Measurements from ENCODE around the gene UNC45B.
"Not testable (repeated sequence)": the region's sequence is repeated elsewhere in the genome, so short reads cannot be mapped to it uniquely, and the experiment has no call there.

DNA sequence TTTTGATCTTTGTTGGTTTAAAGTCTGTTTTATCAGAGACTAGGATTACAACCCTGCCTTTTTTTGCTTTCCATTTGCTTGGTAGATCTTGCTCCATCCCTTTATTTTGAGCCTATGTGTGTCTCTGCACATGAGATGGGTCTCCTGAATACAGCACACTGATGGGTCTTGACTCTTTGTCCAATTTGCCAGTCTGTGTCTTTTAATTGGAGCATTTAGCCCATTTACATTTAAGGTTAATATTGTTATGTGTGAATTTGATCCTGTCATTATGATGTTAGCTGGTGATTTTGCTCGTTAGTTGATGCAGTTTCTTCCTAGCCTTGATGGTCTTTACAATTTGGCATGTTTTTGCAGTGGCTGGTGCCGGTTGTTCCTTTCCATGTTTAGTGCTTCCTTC lies 55.0 kb downstream of the UNC45B start:
- TF ChIP-seq, protein P1, sequence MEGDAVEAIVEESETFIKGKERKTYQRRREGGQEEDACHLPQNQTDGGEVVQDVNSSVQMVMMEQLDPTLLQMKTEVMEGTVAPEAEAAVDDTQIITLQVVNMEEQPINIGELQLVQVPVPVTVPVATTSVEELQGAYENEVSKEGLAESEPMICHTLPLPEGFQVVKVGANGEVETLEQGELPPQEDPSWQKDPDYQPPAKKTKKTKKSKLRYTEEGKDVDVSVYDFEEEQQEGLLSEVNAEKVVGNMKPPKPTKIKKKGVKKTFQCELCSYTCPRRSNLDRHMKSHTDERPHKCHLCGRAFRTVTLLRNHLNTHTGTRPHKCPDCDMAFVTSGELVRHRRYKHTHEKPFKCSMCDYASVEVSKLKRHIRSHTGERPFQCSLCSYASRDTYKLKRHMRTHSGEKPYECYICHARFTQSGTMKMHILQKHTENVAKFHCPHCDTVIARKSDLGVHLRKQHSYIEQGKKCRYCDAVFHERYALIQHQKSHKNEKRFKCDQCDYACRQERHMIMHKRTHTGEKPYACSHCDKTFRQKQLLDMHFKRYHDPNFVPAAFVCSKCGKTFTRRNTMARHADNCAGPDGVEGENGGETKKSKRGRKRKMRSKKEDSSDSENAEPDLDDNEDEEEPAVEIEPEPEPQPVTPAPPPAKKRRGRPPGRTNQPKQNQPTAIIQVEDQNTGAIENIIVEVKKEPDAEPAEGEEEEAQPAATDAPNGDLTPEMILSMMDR (IDR thresholded peaks at IDR 0.05), result not testable (repeated sequence)
- TF ChIP-seq FOXJ3 (CRISPR knock-in tag; IDR thresholded peaks at IDR 0.05; ENCODE audit: borderline replicate concordance); FOXK1 (CRISPR knock-in tag; IDR thresholded peaks at IDR 0.05); SP1 (CRISPR knock-in tag; conservative IDR thresholded peaks at IDR 0.05): not testable (repeated sequence)
- TF ChIP-seq, protein P2, sequence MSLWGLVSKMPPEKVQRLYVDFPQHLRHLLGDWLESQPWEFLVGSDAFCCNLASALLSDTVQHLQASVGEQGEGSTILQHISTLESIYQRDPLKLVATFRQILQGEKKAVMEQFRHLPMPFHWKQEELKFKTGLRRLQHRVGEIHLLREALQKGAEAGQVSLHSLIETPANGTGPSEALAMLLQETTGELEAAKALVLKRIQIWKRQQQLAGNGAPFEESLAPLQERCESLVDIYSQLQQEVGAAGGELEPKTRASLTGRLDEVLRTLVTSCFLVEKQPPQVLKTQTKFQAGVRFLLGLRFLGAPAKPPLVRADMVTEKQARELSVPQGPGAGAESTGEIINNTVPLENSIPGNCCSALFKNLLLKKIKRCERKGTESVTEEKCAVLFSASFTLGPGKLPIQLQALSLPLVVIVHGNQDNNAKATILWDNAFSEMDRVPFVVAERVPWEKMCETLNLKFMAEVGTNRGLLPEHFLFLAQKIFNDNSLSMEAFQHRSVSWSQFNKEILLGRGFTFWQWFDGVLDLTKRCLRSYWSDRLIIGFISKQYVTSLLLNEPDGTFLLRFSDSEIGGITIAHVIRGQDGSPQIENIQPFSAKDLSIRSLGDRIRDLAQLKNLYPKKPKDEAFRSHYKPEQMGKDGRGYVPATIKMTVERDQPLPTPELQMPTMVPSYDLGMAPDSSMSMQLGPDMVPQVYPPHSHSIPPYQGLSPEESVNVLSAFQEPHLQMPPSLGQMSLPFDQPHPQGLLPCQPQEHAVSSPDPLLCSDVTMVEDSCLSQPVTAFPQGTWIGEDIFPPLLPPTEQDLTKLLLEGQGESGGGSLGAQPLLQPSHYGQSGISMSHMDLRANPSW (CRISPR knock-in tag; conservative IDR thresholded peaks at IDR 0.05; ENCODE audit: low read depth), result not testable (repeated sequence)
